Measurements from ENCODE around the gene OR10H4.
"Not testable (repeated sequence)": the region's sequence is repeated elsewhere in the genome, so short reads cannot be mapped to it uniquely, and the experiment has no call there.

DNA sequence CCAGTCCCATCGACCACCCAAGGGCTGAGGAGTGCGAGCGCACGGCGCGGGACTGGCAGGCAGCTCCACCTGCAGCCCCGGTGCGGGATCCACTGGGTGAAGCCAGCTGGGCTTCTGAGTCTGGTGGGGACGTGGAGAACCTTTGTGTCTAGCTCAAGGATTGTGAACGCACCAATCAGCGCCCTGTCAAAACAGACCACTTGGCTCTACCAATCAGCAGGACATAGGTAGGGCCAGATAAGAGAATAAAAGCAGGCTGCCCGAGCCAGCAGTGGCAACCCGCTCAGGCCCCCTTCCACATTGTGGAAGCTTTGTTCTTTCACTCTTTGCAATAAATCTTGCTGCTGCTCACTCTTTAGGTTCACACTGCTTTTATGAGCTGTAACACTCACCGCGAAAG is 48.8 kb upstream of the OR10H4 start:
- TF ChIP-seq, protein P1, sequence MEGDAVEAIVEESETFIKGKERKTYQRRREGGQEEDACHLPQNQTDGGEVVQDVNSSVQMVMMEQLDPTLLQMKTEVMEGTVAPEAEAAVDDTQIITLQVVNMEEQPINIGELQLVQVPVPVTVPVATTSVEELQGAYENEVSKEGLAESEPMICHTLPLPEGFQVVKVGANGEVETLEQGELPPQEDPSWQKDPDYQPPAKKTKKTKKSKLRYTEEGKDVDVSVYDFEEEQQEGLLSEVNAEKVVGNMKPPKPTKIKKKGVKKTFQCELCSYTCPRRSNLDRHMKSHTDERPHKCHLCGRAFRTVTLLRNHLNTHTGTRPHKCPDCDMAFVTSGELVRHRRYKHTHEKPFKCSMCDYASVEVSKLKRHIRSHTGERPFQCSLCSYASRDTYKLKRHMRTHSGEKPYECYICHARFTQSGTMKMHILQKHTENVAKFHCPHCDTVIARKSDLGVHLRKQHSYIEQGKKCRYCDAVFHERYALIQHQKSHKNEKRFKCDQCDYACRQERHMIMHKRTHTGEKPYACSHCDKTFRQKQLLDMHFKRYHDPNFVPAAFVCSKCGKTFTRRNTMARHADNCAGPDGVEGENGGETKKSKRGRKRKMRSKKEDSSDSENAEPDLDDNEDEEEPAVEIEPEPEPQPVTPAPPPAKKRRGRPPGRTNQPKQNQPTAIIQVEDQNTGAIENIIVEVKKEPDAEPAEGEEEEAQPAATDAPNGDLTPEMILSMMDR (IDR thresholded peaks at IDR 0.05) = not testable (repeated sequence)
- TF ChIP-seq POLR2A (IDR thresholded peaks at IDR 0.05) = not testable (repeated sequence)

All from esophagus squamous epithelium (tissue), 4 donors.